Osteocyte (in vitro differentiated cells): ENCODE measurements around the gene SEZ6L. TPM values are rescaled to one million over a fixed set of nuclear protein-coding genes. Genes with fewer than 3 reads are reported as not detected.

Experiments
- DNase-seq: peaks from one replicate; pipeline ENCODE4 v3.0.0; 2021; ENCODE audit warnings: mixed read lengths; ENCODE audit not compliant: unreplicated experiment; ENCODE audit errors: extremely low spot score
- H3K27ac Mint-ChIP-seq: one replicate; pipeline ENCODE4 v1.8.0; 2021; ENCODE audit warnings: mild to moderate bottlenecking, mixed read lengths; ENCODE audit not compliant: unreplicated experiment
- H3K27me3 Mint-ChIP-seq: one replicate; pipeline ENCODE4 v1.8.0; 2021; ENCODE audit warnings: mixed read lengths; ENCODE audit not compliant: unreplicated experiment
- H3K36me3 Mint-ChIP-seq: one replicate; pipeline ENCODE4 v1.8.0; 2021; ENCODE audit warnings: mixed read lengths; ENCODE audit not compliant: unreplicated experiment
- H3K4me1 Mint-ChIP-seq: one replicate; pipeline ENCODE4 v1.8.0; 2021; ENCODE audit warnings: mixed read lengths; ENCODE audit not compliant: unreplicated experiment
- H3K4me3 Mint-ChIP-seq: one replicate; pipeline ENCODE4 v1.8.0; 2021; ENCODE audit warnings: mild to moderate bottlenecking, moderate library complexity, mixed read lengths; ENCODE audit not compliant: unreplicated experiment
- H3K9me3 Mint-ChIP-seq: one replicate; pipeline ENCODE4 v1.8.0; 2021; ENCODE audit warnings: mixed read lengths; ENCODE audit not compliant: unreplicated experiment
- CTCF ChIP-seq: fragments of 200-600 bp; sonication (generic); IDR thresholded peaks from 2 replicates; pipeline ENCODE4 v1.5.0; 2021; ENCODE audit warnings: antibody characterized with exemption, mild to moderate bottlenecking, moderate library complexity
- total RNA-seq: library from RNA; stranded (reverse); gene quantifications from 2 replicates; pipeline ENCODE4 v1.2.1, GENCODE V29; 2021

The SEZ6L gene
- total RNA-seq, 1 donor from 2014 or later = not detected

GRCh38 chr22:26205494-26205893 lies 36.2 kb downstream of the SEZ6L start:
- H3K27ac Mint-ChIP-seq = no peak overlapping the region
- no peak overlapping the region for H3K4me3 Mint-ChIP-seq
- no peaks in the 10 kb centered on the region for H3K9me3 Mint-ChIP-seq
- no peak for TF ChIP-seq CTCF
- no peak for DNase-seq
- no peaks in the 10 kb centered on the region for H3K36me3 Mint-ChIP-seq
- H3K4me1 Mint-ChIP-seq = no peaks in the 10 kb centered on the region
- peaks cover 6% of the 10 kb centered on the region for H3K27me3 Mint-ChIP-seq

DNA sequence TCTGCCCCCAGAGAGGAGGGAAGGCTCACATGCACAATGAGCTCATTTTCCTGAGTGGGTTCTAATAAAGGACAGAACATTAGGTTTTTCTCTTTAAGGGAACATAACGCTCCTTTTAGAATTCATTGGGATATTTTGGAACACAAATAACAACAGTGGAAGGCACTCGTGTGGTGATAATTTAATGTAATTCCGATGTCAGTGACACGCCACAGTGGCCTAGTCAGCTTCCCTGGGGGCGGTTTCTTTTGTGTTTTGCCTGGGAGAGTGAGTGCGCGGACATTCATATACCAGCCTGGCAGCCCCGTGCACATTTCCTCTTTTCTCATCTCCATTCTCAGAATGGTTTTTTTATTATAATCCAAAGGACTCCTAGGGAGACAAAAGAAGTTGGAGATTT lies 41.1 kb downstream of the SEZ6L start:
- Mint-ChIP-seq H3K27me3 (peaks cover 13% of the 10 kb centered on the region), H3K27ac (no peak overlapping the region), H3K4me3 (no peak overlapping the region), H3K36me3 (no peaks in the 10 kb centered on the region), H3K9me3 (no peaks in the 10 kb centered on the region), H3K4me1 (no peaks in the 10 kb centered on the region)
- no peak for TF ChIP-seq CTCF
- no peak for DNase-seq

DNA sequence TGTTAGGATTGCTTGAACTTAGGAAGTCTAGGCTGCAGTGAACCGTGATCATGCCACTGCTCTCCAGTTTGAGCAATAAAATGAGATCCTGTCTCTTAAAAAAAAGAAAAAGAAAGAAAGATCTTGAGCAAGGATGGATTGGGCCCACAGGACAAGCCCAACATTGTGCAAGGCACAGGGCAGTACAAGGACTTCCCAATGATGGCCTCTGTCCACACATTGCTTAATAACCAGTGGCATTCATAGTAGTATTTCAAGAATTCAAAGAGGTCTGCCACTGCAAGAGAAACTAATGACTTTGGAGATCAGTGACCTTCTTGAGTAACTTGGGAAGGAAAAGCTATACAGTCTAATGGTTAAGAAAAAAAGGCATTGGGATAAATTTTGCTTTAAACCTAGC lies 44.6 kb downstream of the SEZ6L start:
- Mint-ChIP-seq H3K4me1 (no peaks in the 10 kb centered on the region), H3K27ac (no peak overlapping the region), H3K4me3 (no peak overlapping the region), H3K36me3 (no peaks in the 10 kb centered on the region), H3K27me3 (peaks cover 9% of the 10 kb centered on the region), H3K9me3 (no peaks in the 10 kb centered on the region)
- TF ChIP-seq CTCF = no peak
- no peak for DNase-seq

DNA sequence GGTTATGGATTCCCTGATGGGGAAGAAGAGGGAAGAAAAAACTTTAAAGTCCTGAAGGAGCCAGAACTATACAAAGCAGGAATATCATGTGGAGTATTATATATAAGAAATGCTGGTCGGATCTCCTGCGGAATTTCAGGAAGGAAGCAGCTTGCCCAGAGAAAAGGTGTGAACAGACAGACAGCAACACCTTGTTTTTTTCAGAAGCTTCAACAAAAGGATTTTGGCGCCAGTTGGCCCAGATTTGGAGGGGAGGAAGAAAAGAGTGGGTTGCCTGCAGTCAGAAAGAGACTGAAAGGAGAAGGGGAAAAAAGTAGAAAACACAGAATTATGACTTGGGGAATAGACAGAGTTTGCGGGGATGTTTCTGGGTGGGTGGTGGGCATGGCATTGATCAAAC lies 45.2 kb downstream of the SEZ6L start:
- Mint-ChIP-seq H3K9me3 (no peaks in the 10 kb centered on the region), H3K4me3 (no peak overlapping the region), H3K27me3 (peaks cover 9% of the 10 kb centered on the region), H3K27ac (no peak overlapping the region), H3K4me1 (no peaks in the 10 kb centered on the region), H3K36me3 (no peaks in the 10 kb centered on the region)
- DNase-seq = no peak
- no peak for TF ChIP-seq CTCF

GRCh38 chr22:26215736-26216135 lies 46.5 kb downstream of the SEZ6L start:
- no peak for TF ChIP-seq CTCF
- Mint-ChIP-seq H3K9me3 (no peaks in the 10 kb centered on the region), H3K4me3 (no peak overlapping the region), H3K36me3 (no peaks in the 10 kb centered on the region), H3K27ac (no peak overlapping the region), H3K27me3 (peaks cover 9% of the 10 kb centered on the region), H3K4me1 (no peaks in the 10 kb centered on the region)
- DNase-seq = no peak
